ENCODE measurements around the gene VPS72.

DNA sequence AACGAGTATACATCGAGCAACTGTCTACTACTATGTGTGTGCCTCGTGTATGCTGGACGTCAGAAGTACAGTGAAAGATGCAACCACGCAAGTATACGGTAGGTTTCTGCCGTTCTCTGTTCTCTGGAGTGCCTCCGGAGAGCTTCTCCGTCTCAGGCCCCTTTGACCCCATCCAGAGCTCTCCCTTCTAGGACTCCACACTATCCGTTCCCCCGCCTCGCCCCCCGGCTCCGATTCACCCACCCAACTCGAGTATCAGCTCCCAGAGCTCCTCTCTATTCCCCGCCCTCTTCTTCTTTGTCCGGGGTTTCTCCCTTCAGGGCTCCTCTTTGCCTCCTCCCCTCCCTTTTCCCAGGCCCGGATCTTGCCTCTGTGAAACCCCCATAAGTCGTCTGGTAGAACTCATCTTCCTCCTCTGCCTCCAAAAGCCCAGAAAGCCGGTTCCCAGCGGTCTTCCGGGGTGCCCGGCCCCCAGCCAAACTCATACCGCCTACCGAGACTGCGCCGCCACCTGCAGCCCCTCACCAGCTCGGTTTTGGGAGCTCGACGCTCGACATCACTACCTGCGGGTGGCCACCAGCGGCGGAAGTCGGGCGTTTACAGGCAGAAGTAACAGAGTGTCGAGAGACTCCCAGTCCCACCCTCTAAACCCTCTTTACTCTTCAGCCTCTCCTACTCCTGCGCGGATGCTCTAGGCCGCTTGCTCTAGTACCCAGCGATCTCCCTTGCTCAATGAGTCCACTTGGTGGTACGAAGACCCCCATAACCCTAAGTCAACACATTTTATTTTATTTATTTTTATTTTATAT lies at the start of gene VPS72:
- no peak for TF ChIP-seq EP300 (IDR thresholded peaks at IDR 0.05; ENCODE audit: low read depth)
- TF ChIP-seq, protein P1, sequence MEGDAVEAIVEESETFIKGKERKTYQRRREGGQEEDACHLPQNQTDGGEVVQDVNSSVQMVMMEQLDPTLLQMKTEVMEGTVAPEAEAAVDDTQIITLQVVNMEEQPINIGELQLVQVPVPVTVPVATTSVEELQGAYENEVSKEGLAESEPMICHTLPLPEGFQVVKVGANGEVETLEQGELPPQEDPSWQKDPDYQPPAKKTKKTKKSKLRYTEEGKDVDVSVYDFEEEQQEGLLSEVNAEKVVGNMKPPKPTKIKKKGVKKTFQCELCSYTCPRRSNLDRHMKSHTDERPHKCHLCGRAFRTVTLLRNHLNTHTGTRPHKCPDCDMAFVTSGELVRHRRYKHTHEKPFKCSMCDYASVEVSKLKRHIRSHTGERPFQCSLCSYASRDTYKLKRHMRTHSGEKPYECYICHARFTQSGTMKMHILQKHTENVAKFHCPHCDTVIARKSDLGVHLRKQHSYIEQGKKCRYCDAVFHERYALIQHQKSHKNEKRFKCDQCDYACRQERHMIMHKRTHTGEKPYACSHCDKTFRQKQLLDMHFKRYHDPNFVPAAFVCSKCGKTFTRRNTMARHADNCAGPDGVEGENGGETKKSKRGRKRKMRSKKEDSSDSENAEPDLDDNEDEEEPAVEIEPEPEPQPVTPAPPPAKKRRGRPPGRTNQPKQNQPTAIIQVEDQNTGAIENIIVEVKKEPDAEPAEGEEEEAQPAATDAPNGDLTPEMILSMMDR (IDR thresholded peaks at IDR 0.05) = peak; percentile 20 to 69 (median 31)
- peak; percentile 75 for TF ChIP-seq POLR2A (IDR thresholded peaks at IDR 0.05)
- TF ChIP-seq POLR2AphosphoS5 (IDR thresholded peaks at IDR 0.05) = peak; percentile 76 to 86 (median 84)
